HG02943 (cell line): ENCODE results near the gene DNAJC13.
"Not testable (repeated sequence)": the region's sequence is repeated elsewhere in the genome, so short reads cannot be mapped to it uniquely, and the experiment has no call there.

Experiments
- ATAC-seq: cut with Tn5 transposase; IDR thresholded peaks from one replicate; pipeline ENCODE4 v1.9.1; 2021; ENCODE audit warnings: mild to moderate bottlenecking, low read depth, moderate library complexity; ENCODE audit not compliant: unreplicated experiment

Gene DNAJC13, protein sequence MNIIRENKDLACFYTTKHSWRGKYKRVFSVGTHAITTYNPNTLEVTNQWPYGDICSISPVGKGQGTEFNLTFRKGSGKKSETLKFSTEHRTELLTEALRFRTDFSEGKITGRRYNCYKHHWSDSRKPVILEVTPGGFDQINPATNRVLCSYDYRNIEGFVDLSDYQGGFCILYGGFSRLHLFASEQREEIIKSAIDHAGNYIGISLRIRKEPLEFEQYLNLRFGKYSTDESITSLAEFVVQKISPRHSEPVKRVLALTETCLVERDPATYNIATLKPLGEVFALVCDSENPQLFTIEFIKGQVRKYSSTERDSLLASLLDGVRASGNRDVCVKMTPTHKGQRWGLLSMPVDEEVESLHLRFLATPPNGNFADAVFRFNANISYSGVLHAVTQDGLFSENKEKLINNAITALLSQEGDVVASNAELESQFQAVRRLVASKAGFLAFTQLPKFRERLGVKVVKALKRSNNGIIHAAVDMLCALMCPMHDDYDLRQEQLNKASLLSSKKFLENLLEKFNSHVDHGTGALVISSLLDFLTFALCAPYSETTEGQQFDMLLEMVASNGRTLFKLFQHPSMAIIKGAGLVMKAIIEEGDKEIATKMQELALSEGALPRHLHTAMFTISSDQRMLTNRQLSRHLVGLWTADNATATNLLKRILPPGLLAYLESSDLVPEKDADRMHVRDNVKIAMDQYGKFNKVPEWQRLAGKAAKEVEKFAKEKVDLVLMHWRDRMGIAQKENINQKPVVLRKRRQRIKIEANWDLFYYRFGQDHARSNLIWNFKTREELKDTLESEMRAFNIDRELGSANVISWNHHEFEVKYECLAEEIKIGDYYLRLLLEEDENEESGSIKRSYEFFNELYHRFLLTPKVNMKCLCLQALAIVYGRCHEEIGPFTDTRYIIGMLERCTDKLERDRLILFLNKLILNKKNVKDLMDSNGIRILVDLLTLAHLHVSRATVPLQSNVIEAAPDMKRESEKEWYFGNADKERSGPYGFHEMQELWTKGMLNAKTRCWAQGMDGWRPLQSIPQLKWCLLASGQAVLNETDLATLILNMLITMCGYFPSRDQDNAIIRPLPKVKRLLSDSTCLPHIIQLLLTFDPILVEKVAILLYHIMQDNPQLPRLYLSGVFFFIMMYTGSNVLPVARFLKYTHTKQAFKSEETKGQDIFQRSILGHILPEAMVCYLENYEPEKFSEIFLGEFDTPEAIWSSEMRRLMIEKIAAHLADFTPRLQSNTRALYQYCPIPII (N-terminal part only)

GRCh38 chr3:132416807-132417694 is at the start of gene DNAJC13:
Gene DNAJC13, plus strand, starts transcription at chr3:132417502. Its CDS starts 17,049 bp downstream, at chr3:132434551.
- peak; percentile 85 for ATAC-seq

GRCh38 chr3:132368515-132368914 is 48.8 kb upstream of the DNAJC13 start:
- no peak for ATAC-seq

GRCh38 chr3:132368962-132369361 is 48.3 kb upstream of the DNAJC13 start:
- no peak for ATAC-seq

- ATAC-seq, result not testable (repeated sequence)
These were observed 40.4 kb upstream of the DNAJC13 start for GRCh38 chr3:132376945-132377354.

GRCh38 chr3:132378048-132378762 is 39.1 kb upstream of the DNAJC13 start:
- ATAC-seq, result no peak

DNA sequence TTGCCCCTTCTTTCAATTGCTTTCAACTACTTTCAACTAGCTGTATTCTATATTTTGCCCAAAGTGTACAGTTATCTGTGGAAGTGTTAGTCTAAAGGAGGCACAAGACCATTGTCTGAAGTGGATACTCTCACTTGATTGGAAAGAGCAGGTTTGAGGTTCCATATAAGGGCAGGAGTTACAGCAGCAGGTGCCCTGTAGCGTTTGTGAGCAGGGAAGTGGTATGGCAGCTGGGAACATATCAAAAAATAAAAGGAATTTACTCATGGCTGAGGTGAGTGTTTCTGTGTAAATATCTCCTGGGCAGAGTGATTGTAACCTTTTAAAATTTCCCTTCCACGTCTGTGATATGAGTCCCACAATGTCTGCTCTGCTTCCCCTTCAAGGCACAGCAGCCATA is 38.5 kb upstream of the DNAJC13 start:
- no peak for ATAC-seq

- no peak for ATAC-seq
These were observed 36.4 kb upstream of the DNAJC13 start for GRCh38 chr3:132380920-132381319.

DNA sequence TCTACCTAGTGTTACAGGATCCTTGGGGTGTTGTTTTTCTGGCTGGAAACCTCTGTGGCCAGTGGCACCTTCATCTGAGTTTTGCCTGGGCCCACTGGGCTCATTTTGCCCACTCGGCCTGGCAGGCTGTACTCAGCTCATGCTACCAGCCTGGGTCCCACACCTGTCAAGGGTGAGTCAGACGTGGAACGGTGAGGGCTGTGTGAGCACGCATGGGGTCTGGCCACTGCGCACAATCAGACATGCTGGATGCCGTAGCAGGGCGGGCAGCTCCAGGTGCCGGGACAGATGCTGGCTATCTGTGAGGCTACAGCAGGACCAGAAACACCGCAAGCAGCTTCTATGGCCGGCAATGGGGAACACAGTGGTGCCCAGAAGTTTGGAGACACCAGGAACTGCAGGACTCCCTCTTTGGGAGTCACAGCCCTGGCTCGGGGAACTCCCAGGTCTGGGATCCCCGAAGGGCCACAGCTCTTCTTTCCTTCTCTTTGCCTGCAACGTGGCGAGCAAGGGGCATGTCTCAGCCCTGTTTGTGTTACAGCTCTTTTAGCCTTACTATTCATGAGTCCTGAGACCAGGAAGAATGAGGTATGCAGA is 35.9 kb upstream of the DNAJC13 start:
- ATAC-seq, result no peak

- ATAC-seq, result no peak
These were observed 35.0 kb upstream of the DNAJC13 start for GRCh38 chr3:132382267-132382666.

- ATAC-seq, result no peak
These were observed 34.6 kb upstream of the DNAJC13 start for GRCh38 chr3:132382688-132383194.

GRCh38 chr3:132386259-132386658 is 31.0 kb upstream of the DNAJC13 start:
- ATAC-seq, result no peak

- ATAC-seq, result not testable (repeated sequence)
These were observed 24.6 kb upstream of the DNAJC13 start for GRCh38 chr3:132392675-132393074.

DNA sequence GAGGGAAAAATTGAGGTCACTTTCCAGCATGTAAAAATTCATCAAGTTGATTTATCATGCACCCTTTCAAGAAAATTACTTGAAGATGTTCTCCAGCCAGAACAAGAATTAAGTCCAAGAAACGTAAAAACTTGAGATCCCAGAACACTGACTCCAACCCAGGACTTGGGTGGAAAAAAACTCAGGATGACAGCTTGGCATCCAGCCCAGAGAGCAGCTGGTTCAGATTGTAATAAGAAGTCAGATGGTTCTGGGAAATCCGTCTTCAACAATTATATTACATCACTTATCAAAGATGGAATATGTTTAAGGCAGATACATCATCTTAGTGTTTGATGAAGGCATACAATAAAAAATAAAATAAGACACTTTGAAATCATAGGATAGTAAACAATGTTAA is 23.0 kb upstream of the DNAJC13 start:
- no peak for ATAC-seq

GRCh38 chr3:132395126-132395525 is 22.2 kb upstream of the DNAJC13 start:
- ATAC-seq, result no peak

DNA sequence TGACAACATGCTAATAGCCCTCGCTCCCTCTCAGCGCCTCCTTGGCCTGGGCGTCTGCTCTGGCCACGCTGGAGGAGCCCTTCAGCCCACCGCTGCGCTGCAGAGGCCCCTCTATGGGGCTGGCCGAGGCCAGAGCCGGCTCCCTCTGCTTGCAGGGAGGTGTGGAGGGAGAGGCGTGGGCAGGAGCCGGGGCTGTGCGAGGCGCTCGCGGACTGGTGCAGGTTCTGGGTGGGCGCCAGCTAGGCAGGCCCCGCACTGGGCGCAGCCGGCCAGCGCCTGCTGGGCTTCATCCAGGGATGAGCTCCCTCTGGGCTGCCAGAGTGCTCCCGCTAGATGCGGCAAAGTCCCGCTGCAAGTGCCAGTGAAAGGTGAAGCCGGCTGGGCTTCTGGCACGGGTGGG is 21.0 kb upstream of the DNAJC13 start:
- ATAC-seq, result no peak

DNA sequence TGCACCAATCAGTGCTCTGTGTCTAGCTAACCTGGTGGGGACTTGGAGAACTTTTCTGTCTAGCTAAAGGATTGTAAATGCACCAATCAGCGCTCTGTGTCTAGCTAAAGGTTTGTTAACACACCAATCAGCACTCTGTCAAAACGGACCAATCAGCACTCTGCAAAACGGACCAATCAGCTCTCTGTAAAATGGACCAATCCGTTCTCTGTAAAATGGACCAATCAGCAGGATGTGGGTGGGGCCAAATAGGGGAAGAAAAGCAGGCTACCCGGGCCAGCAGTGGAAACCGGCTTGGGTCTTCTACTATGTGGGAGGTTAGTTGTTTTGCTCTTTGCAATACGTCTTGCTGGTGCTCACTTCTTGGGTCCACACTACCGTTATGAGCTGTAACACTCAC is 20.5 kb upstream of the DNAJC13 start:
- not testable (repeated sequence) for ATAC-seq

DNA sequence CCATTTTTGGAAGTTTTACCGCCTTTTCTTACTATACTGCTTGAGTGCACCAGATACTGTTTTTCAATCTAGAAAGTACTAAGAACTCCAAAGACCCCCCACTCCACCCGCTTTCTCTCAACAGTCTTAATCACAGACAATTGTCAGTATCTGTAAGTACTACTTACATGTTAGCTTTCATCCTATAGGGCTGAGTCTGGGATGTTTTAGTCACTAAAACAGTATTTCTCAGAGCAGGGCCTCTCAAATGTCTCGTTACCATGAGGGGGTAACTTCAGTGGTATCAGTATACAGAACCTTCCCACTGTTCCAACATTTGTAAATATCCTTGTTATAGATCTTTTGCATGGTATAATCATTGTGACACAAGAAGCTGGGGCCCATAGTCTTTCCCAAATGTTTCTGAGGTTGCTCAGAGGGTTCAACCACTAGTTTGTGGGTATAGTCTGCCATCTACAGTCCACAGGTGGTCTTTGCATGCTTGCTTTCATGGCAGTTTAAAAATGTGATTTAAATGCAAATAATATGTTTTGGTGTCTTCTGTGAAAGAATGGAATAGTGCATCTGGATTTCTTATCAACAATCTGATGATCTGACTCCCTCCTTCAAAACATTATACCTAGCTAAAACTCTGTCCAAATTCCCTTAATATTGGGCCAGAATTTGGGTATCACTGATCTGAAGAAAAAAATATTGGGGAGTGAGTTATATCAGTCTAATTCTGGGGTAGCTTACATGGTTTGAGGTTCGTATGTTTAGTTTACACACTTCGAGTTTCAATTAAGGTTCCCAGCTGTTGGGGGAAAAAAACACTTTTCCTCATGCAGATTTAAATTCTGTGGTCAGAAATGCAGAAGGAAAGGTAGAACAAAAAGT is 18.0 kb upstream of the DNAJC13 start:
- no peak for ATAC-seq

- ATAC-seq, result no peak
These were observed 16.0 kb upstream of the DNAJC13 start for GRCh38 chr3:132401255-132401654.
